Measurements from ENCODE around the gene UTP25.

Gene UTP25

DNA sequence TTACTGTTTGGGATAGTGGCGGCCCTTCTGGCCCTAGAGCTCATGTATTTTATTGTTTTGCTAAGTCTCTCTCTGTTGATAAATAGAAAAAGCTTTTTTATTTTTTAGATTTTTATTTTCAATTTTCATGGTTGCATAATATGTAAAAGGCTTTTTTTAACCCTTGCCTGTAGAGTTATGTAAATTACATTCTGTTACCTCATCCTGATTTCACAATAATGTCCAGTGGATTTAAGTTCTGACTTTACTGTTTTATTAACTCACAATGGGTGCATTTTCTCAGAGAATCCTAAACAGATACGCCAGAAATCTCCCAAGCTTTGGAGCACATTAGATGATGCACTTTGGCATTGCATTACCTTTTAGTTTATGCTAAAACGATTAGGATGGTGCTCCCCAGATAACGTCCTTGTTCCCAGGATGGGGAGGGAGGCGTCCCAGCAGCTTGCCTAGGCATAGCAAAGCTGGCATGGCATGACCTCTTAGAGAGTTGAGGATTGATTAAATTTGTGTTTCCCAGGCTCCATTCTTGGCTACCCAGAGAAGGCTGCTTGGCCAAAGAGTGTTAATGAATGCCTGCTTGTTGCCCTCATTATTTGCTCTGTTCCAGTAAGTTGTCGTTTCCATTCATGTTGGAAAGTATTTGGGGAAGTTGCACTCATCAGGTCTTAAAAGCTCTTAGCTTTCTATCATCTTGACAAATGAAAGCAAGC is 17.1 kb downstream of the UTP25 start:
- DNase-seq, result no peak

DNA sequence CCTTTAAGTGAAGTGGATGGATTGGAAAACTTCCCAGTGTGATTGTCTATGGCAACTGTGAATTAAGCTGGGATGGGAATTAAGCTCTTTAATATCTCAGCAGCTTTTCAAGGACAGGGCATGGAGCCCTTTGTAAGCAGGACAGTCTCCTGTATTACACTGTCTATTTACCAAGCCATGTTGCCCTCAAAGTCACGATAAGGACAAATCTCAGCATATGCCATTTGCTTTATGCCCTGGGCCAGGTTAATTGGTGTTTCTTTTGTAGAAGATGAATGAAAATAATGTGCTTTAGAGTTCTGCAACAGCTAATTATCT is 17.6 kb downstream of the UTP25 start:
- DNase-seq, result no peak

DNA sequence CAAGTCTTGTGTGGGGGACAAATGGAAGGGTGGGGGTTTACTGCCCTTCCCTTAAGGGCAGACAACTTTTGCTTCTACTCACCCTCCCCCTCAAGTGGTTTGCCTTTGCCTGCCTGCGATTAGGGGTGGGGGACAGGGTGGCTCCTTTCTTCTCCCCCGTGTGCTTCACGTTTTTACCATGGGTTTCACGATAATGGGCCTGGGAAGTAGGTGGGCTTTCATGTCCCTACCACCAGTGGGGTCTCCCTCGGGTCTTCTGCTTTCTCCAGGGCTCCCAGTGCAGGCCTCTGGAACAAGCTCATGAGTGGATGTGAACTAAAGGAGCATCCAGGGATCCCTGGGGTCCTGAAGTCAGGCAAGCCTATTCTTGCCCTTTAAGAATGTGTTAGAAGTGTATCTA is 21.6 kb downstream of the UTP25 start:
- DNase-seq, result no peak

DNA sequence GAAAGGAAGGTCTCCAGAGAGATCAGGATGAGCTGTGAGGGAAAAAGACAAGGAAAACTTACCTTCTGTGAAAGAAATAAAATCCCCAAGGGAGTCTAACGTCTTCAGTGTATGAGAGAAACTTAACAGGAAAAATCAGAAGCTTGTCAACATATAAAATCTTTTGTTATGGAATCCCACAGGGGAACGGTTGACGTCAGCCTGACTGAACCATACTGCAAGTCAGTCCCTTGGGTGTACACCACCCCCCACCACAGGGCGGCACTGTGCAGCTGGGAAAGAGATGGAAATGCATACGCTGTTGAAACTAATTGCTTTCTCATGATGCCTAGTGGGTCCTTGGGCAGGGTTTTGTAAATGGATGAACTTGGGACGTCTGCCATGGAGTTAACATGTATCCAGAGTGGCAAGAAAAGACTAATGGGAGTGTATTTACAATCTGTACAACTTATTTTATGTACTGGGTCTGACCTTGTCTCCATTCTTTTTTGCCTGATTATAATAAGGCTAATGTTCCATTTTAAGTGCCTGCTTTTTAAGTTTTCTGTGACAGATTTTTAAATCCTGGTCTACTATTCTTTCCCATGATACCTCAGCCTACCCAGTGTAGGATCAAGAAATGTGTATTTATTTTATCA is 22.7 kb downstream of the UTP25 start:
- DNase-seq, result peak; percentile 22 to 55

DNA sequence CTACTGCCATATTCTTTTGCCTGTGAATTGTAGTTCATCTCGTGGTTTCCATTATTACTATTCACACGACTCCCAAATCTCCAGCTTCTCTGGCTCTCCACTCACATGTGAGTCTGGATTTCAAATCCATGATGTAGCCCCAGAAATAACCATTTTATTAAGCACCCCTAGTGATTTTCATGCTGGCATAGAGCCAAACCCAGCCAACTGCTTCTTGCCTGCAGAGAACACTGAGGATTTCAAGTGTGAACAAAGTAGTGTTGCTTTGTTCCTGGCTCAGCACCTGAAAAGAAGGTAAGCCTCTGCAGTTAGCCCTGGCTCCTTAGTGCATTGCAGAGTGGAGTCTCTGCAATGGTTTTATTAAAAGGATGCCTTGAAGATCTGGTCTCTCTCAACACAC is 25.9 kb downstream of the UTP25 start:
- DNase-seq, result no peak

DNA sequence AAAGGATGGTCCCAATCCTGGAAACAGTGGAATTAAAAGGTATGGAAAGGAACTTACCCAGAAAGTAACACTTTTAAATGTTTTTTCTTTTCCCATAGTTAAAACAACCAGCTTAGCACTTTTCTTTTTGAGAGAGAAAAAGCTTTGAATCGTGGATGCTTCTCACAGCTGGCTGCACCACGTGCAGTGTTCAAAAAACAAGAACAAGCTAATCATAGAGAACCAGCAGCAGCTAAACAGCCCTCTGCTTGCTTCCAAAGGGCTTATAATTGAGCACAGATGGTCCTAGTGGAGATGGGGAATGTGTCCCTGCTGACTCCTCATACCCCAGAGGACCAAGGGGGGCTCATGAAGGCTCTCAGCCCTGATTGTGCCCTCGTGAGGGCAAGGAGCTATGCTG is 26.4 kb downstream of the UTP25 start:
- DNase-seq, result no peak

DNA sequence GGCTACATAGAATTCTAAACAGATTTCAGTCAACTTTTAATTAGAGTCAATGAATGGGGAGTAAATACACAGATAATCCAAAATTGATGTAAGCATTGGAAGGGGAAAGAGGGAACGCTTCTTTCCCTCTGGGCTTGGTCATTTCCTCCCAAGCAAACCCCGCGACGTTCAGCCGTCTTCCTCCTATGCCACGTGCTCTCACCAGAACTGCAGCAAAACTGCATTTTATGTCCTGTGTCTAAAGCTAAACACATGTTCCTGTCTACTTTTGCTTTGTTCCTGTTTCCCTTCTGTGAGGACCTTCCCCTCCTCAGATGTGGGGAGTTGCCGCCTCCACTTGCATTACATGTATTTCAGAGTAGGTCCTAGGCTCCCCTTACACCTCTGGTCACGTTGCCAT is 27.2 kb downstream of the UTP25 start:
- DNase-seq, result no peak

DNA sequence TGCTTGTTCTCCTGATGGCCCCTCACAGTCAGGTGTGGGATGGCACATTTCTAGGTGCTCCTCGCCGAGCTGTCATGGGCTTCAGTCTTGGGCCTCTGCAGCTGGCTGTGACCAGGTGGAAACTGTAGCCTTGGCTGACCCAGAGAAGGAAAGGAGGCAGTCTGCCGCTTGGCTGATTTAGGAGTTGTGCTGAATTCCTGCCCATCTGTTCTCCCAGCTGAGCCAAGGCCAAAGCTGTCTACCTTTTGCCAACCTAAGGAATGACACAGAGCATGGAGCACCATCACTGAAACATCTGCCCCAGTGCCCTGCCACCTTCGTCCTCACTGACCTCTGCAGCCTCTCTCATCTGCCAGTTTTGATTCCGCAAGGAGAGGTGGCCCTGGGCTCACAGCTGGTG is 27.9 kb downstream of the UTP25 start:
- DNase-seq, result no peak

DNA sequence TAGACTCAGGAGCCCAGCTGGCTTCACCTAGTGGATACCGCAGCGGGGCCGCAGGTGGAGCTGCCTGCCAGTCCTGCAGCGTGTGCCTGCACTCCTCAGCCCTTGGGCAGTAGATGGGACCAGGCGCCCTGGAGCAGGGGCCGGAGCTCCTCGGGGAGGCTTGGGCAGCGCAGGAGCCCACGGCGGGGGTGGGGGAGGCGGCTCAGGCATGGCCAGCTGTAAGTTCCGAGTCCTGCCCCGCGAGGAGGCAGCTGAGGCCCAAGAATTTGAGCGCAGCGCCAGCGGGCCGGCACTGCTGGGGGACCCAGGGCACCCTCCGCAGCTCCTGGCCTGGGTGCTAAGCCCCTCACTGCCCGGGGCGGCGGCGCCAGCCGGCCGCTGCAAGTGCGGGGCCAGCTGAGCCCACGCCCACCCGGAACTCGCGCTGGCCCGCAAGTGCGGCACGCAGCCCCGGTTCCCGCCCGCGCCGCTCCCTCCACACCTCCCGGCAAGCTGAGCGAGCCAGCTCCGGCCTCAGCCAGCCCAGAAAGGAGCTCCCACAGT is 30.9 kb downstream of the UTP25 start:
- DNase-seq, result no peak

DNA sequence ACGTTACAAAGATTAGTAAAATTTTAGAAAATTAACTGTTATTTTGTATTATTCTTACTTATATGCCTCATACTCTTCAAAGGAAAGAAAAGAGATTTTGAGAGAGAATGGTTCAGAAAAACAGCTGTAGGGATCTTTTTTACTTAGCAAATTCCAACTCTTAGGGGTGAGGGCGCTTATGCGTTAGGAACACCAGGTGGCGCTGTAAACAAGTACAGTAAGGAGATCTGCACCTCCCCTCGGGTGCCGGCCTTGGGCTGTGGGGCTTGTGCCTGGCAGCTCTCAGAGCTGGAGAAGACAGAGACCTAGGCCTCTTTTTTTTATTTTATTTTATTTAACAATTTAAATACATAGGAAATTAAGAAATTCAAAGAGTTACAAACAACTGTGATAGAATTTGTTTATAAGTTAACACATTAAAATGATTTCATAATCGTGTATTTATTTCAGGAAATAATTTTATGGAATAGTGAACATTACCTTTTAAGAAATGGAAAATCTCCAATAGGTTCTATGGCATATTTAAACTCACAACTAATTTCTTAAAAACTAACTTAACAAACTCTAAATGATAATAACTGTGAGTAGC is 32.6 kb downstream of the UTP25 start:
- DNase-seq, result peak; percentile 53 to 86

DNA sequence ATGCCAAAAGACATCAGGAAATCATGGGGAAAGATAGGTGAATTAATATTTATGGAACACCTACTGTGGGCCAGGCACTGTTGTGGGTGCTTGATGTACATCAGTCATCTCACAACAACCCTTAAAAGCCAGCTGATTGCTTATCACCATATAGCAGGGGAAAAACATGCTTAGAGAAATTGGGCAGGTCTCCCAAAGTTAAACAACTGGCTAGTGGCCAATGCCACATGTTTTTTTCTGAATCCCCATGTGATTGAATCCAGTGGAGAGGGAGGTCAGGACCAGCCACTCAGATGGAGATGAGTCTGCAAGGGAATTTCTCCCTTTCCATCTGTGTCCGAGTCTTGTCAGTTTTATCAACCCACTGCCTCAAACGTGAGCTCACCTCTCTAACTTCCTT is 33.5 kb downstream of the UTP25 start:
- no peak for DNase-seq

DNA sequence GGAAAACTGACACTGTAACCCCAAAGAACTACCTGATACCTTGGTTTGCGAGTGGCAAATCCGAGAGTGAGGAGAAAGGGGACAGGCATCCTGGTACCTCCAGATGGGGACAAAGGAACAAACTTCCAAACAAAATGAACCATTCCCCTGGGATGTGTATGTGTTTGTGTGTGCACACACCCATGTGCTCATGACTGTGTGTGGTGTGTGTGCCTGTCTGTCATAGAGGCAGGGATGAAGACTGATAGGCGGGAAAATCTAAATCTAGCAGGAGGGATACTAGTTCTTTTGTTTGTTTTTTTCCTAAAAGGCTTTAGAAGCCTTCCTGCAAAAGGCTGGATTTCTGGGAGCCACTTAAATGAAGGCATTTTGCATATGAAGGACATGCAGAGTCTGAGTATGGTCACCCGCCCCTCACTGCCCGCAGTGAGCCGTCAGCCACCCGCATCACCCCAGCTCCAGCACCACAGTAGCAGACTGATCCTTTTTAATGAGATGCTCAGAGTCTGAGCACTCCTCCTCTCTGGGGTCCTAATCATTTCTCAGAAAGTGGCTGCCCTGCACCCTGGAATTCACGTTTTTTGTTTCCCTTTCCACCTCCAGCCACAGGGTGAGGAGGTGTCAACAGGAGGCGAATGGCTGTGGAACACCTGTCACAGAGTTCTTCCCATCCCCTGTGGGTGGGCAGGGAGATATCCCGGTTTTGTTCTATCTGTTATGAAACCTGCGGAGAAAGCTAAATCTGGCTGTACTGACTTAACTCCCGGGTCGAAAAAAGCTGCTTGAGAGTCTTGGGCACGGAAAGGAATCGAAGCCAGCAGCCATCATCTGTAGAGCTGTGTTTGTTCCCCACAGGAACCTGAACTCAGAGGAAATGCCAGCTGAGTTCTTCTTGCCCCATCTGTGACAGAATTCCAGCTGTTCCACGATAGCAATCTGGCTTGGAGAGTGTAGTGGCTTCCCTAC is 34.9 kb downstream of the UTP25 start:
- no peak for DNase-seq

DNA sequence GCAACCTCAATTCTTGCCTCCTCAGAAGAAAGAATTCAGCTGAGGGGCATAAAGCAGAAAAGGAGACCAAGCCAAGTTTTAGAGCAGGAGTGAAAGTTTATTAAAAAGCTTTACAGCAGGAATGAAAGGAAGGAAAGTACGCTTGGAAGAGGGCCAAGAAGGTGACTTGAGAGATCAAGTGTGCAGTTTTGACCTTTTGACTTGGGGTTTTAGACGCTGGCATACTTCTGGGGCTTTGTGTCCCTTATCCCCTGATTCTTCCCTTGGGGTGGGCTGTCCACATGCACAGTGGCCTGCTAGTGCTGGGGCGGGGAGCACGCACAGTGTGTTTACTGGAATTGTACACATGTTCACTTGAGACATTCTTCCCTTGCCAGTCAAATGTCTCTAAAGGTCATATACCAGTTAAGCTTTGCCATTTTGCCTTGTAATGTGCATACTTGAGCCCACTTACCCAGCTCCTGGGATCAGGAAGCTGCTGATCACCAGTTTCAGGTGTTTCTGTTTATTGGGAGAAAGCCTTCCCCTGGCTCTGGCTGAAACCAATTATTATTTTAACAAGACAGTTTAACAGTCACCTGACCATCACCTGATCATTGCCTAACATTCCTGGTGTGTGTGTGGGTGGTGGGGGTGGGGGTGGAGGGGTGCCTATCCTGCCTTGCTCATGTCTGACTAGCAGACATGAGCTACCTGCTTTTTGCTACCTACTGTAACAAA is 36.2 kb downstream of the UTP25 start:
- no peak for DNase-seq

DNA sequence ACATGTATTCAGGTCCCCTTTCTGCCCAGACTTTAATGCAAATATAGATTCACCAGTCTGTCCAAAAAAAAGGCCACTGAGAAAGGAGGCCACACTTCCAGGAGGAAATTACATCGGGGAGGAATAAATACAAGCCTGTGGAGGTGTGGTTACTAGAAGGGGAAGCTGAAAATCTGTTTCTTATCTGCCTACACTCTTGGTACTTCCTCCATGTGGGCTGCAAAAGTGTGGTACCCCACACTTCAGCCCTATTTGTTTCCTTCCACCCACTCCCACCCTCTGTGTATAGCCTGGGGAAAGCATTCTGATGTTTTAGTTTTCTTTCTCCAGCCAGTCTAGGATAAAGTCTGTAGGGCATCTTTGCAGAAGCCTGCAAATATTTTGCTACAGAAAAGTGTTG is 38.4 kb downstream of the UTP25 start:
- DNase-seq, result no peak

DNA sequence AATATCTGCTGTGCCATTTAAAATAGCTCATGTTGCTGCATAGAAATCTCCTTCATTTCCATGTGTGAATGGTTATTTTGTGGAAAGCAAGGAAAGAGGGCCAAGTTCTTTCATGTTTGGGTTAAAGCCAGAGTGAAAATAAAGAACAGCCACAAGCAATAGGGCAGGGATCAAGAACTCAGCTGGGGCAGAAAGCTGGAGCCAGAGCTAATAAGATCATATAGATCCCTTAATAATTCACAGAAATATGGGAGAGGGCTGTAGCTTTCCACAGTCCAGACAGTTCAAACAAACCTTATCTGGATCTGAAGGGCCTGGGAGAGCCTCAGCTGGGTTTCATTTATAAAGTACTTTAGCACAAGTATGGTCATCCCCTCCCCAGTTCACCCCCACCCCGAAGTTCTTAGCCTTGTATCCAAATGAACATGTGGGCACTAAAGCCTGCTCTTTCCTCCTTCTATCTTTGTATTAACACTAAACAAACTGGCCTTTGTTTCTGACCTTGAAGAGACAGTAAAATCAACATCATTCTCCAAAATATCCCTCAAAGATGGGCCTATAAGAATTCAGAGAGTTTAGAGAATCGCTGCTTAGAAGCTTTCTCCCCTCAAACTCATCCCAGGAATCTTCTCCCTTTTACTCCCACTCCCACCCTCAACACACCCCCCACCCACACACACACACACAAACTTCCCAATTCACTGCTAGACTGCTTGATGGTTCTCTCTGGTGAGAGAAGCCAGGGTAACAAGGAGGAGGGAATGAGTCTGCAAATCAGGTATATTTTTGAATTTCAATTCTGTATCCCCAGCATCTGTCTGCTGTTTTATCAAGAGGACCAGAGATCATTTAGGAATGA is 41.7 kb downstream of the UTP25 start:
- no peak for DNase-seq

DNA sequence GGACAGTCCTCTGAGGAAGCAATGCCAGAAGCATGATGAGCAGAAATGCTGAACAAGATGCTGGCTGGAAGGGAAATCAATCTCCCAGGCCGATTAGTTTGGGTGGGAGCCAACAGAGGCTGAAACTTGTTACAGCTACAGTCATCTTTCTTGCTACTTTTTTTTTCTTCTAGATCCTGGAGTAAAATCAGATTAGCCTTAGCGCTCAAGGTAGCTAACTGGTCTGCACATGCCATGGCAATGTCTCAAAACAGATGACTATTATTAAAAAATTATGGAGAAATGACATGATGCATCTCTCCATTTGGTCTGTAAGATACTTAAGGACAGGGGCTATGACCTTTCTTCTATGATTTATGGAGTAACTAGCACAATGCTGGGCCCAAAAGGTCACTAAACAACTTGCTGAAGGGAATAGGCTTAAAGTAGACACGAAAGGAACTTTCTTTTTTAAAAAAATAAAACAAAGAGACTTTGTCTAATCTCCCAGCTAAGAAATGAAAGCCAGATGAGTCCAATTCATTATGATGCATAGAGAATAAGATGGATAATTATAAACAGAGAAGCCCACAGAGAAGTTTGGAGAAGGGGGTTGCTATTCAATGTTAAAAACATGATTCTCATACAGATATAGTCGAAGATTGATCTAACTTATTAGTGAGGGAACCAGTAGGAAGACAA is 42.5 kb downstream of the UTP25 start:
- no peak for DNase-seq

DNA sequence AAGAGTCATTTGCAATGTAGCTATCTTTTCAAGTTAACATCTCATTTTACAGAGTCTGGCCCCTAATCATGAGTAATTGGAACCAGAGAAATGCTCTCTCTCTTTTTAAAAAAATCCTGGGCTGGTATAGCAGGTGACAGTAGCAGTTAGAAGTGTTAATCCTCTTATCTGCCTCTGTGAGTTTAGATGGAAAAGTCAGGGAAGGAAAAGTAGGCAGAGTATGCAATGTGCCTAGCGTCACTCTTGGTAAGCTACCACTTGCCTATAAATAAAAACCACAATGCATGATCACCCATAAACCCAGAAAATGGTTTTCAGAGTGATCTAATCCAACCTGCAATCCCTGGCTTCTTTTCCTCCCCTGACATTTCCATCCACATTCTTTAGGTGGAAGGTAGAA is 43.2 kb downstream of the UTP25 start:
- no peak for DNase-seq

DNA sequence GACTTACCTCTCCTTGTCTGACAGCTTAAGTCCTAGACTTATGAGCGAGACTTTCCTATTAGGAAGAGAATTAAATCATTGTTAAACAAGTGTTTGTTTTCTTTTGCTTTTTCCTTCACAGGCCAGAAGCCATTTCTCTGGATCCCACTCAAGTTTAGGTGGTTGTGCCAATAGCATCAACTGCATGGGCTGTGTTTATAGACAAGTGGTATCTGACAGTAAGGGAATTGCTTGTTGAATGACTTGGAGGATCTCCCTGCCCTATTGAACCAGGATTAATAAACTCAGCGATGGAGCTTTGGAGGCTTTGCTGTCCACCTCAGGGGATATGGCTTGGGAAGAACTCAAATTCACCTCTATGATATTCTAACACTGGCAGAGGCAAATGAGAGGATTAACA is 43.7 kb downstream of the UTP25 start:
- no peak for DNase-seq

DNA sequence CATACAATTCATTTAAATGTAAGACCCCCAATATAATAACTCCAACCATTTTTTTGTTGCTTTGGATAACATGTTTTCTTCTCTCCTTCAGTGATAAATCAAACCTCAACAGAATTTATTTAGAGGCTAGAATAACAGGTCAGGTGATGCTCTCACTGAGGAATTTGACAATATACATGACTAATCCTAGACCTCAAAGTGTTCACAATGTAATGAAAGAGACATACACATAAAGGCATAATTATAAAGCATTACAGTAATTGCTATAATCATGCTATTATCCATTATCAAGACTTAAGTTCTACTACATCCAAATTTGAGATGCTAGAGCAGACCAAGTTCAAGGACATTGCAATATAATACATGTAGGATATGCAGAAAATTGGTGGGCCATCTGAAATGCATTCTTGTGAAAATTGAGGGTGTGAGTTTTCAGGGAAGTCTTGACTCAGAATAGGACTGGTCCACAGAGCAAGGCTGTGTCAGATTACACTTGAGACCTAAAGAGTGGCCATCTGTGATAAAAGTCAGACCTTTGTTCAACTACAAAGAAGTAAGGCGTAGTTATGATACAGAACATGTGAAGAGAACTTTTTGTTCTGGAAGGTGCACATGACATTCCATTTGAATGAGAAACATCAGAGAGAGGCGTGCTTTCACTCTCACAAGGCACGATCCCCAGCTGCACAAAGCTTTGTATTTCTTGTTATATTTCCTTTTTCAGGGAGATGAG is 45.5 kb downstream of the UTP25 start:
- DNase-seq, result no peak

DNA sequence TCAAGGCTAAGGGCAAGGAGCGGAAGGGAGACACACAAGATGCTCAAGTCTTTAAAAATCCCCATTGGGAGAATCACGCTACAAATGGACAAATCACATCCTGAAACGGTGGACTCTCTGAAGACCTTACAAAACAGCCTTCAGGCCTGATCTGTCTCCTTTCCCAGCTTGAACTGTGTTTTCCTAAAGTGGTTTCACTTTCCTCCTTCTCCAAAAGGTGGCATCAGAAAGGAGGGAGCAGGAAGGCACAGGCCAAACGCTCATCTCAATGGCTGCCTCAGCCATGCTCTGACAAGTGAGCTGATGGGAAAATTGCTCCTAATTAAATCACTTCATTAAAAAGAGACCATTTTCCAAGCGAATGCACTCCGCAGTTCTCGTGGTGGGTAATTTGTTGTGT is 47.7 kb downstream of the UTP25 start:
- peak in 1 of 2 experiments; percentile 46 for DNase-seq
